Inflammatory macrophage treated with lipopolysaccharide for 1 hour (primary cell): Measurements from ENCODE around the gene SH3GL2.

Experiments used
- DNase-seq, 2 donors: peaks; one replicate each; pipeline ENCODE4 v3.0.0-alpha.2; 2020 to 2022

The SH3GL2 gene

GRCh38 chr9:17665450-17665849 lies 86.6 kb downstream of the SH3GL2 start:
- DNase-seq: no peak

GRCh38 chr9:17669206-17669605 lies 90.3 kb downstream of the SH3GL2 start:
- DNase-seq: no peak

- no peak for DNase-seq
Observed at GRCh38 chr9:17682684-17683083, 103.8 kb downstream of the SH3GL2 start.

- DNase-seq: no peak
Observed at GRCh38 chr9:17688834-17689233, 110.0 kb downstream of the SH3GL2 start.

- no peak for DNase-seq
Observed at GRCh38 chr9:17694336-17694735, 115.5 kb downstream of the SH3GL2 start.

GRCh38 chr9:17695482-17695881 lies 116.6 kb downstream of the SH3GL2 start:
- DNase-seq: no peak

- no peak for DNase-seq
Observed at GRCh38 chr9:17699615-17700330, 120.9 kb downstream of the SH3GL2 start.

GRCh38 chr9:17706347-17706746 lies 127.5 kb downstream of the SH3GL2 start:
- DNase-seq: no peak

GRCh38 chr9:17719053-17719452 lies 140.2 kb downstream of the SH3GL2 start:
- no peak for DNase-seq

- DNase-seq: no peak
Observed at GRCh38 chr9:17721954-17722353, 143.1 kb downstream of the SH3GL2 start.

- DNase-seq: no peak
Observed at GRCh38 chr9:17723656-17724055, 144.8 kb downstream of the SH3GL2 start.

- DNase-seq: no peak
Observed at GRCh38 chr9:17725399-17726010, 146.6 kb downstream of the SH3GL2 start.

GRCh38 chr9:17726298-17726697 lies 147.4 kb downstream of the SH3GL2 start:
- no peak for DNase-seq

- DNase-seq: no peak
Observed at GRCh38 chr9:17730899-17731298, 152.0 kb downstream of the SH3GL2 start.

GRCh38 chr9:17731308-17731707 lies 152.4 kb downstream of the SH3GL2 start:
- no peak for DNase-seq

- no peak for DNase-seq
Observed at GRCh38 chr9:17734674-17735073, 155.8 kb downstream of the SH3GL2 start.

GRCh38 chr9:17735859-17736258 lies 157.0 kb downstream of the SH3GL2 start:
- DNase-seq: no peak

- DNase-seq: no peak
Observed at GRCh38 chr9:17739022-17739421, 160.2 kb downstream of the SH3GL2 start.

- no peak for DNase-seq
Observed at GRCh38 chr9:17739736-17740135, 160.9 kb downstream of the SH3GL2 start.

- DNase-seq: no peak
Observed at GRCh38 chr9:17742067-17742466, 163.2 kb downstream of the SH3GL2 start.

- DNase-seq: no peak
Observed at GRCh38 chr9:17744786-17745185, 165.9 kb downstream of the SH3GL2 start.

GRCh38 chr9:17750269-17750668 lies 171.4 kb downstream of the SH3GL2 start:
- no peak for DNase-seq

- no peak for DNase-seq
Observed at GRCh38 chr9:17751486-17751885, 172.6 kb downstream of the SH3GL2 start.

- DNase-seq: no peak
Observed at GRCh38 chr9:17752021-17752420, 173.2 kb downstream of the SH3GL2 start.

- no peak for DNase-seq
Observed at GRCh38 chr9:17757816-17758215, 178.9 kb downstream of the SH3GL2 start.
